Activated CD8-positive, alpha-beta memory T cell treated with anti-CD3 and anti-CD28 coated beads, Interleukin-2, amount 50 U/mL, for 24 hours (primary cell): ENCODE measurements around the gene MANBA.
"Not testable (repeated sequence)": the region's sequence is repeated elsewhere in the genome, so short reads cannot be mapped to it uniquely, and the experiment has no call there.

Experiments used
- DNase-seq: peaks from one replicate; pipeline ENCODE4 v3.0.0-alpha.2; 2020; ENCODE audit errors: extremely low read depth

MANBA gene

GRCh38 chr4:102761906-102762305 is 1.1 kb upstream of the MANBA start:
- no peak for DNase-seq

GRCh38 chr4:102761296-102761701 is 531 bp upstream of the MANBA start:
- DNase-seq: no peak

- no peak for DNase-seq
Observed at GRCh38 chr4:102759831-102760644, 730 bp downstream of the MANBA start.

- no peak for DNase-seq
Observed at GRCh38 chr4:102758241-102759160, 2.3 kb downstream of the MANBA start.

- no peak for DNase-seq
Observed at GRCh38 chr4:102757681-102758080, 3.1 kb downstream of the MANBA start.

GRCh38 chr4:102754044-102754443 is 6.7 kb downstream of the MANBA start:
- DNase-seq: no peak

GRCh38 chr4:102751941-102752340 is 8.8 kb downstream of the MANBA start:
- no peak for DNase-seq

GRCh38 chr4:102743352-102743751 is 17.4 kb downstream of the MANBA start:
- DNase-seq: not testable (repeated sequence)

GRCh38 chr4:102738802-102739201 is 22.0 kb downstream of the MANBA start:
- not testable (repeated sequence) for DNase-seq

GRCh38 chr4:102736636-102737549 is 23.9 kb downstream of the MANBA start:
- DNase-seq: no peak

GRCh38 chr4:102735582-102735981 is 25.2 kb downstream of the MANBA start:
- no peak for DNase-seq

- DNase-seq: no peak
Observed at GRCh38 chr4:102734591-102735385, 26.0 kb downstream of the MANBA start.

- no peak for DNase-seq
Observed at GRCh38 chr4:102734116-102734515, 26.7 kb downstream of the MANBA start.

GRCh38 chr4:102733084-102733483 is 27.7 kb downstream of the MANBA start:
- no peak for DNase-seq

- no peak for DNase-seq
Observed at GRCh38 chr4:102732678-102733077, 28.1 kb downstream of the MANBA start.

- DNase-seq: no peak
Observed at GRCh38 chr4:102730968-102731533, 29.7 kb downstream of the MANBA start.

- DNase-seq: not testable (repeated sequence)
Observed at GRCh38 chr4:102729486-102729885, 31.3 kb downstream of the MANBA start.

GRCh38 chr4:102726919-102727318 is 33.8 kb downstream of the MANBA start:
- not testable (repeated sequence) for DNase-seq

GRCh38 chr4:102726068-102726467 is 34.7 kb downstream of the MANBA start:
- no peak for DNase-seq

- DNase-seq: no peak
Observed at GRCh38 chr4:102725229-102725628, 35.5 kb downstream of the MANBA start.
